Left lung (tissue), 10 donors: Measurements from ENCODE around the gene ELFN1. TPM values are rescaled to one million over a fixed set of nuclear protein-coding genes. Genes with fewer than 3 reads are reported as not detected.
A peak's percentile ranks its signal among the peaks of the same experiment; 100 is the strongest.

ENCODE experiments used
- ATAC-seq: fragments of 200-7000 bp; cut with Tn5 transposase; one replicate; pipeline ENCODE4 v1.9.1; 2020; ENCODE audit warnings: moderate library complexity
- DNase-seq, 4 donors: peaks; one replicate each; pipeline ENCODE4 v3.0.0-alpha.2; 2013 to 2020
- H3K27ac ChIP-seq, 2 donors: fragments of 200-600 bp; sonication (generic) in 1 of 2; one replicate each; pipeline versions ENCODE4 v1.5.0 to v1.8.0; 2020 to 2021
- H3K27me3 ChIP-seq, 2 donors: fragments of 200-600 bp; sonication (generic) in 1 of 2; one replicate each; pipeline versions ENCODE4 v1.5.0 to v1.8.0; 2020 to 2021
- H3K36me3 ChIP-seq, 2 donors: fragments of 200-600 bp; sonication (generic) in 1 of 2; one replicate each; pipeline versions ENCODE4 v1.5.0 to v1.8.0; 2020 to 2021
- H3K4me1 ChIP-seq, 2 donors: fragments of 200-600 bp; one replicate each; pipeline ENCODE4 v1.8.0; 2021
- H3K4me3 ChIP-seq, 2 donors: fragments of 200-600 bp; sonication (generic) in 1 of 2; one replicate each; pipeline versions ENCODE4 v1.5.0 to v1.8.0; 2020 to 2021; ENCODE audit warnings: mild to moderate bottlenecking in 1 of 2
- H3K9me3 ChIP-seq, 2 donors: fragments of 200-600 bp; sonication (generic) in 1 of 2; one replicate each; pipeline versions ENCODE4 v1.5.0 to v1.8.0; 2020 to 2021
- CTCF ChIP-seq, 2 donors: fragments of 200-600 bp; sonication (generic) in 1 of 2; IDR thresholded peaks; one replicate each; pipeline versions ENCODE4 v1.5.0 to v1.8.0; 2021; ENCODE audit warnings: antibody characterized with exemption in 2 of 2
- intact Hi-C, 2 donors: fragments of 100-400 bp; cut with DNase I; formaldehyde crosslinking; loops; one replicate each; pipeline versions ENCODE4 v1.11.2 to v1.14.2; 2022
- polyA plus RNA-seq, 6 donors: library from polyadenylated mRNA; unstranded; fragments of 120-200 nt; gene quantifications; one replicate each; pipeline ENCODE4 v1.2.1, GENCODE V29; 2013; ENCODE audit not compliant: insufficient read length in 6 of 6
- total RNA-seq, 2 donors: library from RNA; stranded (reverse); fragmentation: NEBNext Ultra II Directional; extraction: Animal tissue kit (Norgen Biotek cat#: 25700); gene quantifications; one replicate each; pipeline ENCODE4 v1.2.1, GENCODE V29; 2021
- donor health status: DM: no; HTN: yes; CAD: no.
- donor health status: DM: no; HTN: no; CAD: no.

ELFN1 gene
- total and polyA plus RNA-seq, 8 donors = 1.5 to 4.0 (median 2.7) TPM

DNA sequence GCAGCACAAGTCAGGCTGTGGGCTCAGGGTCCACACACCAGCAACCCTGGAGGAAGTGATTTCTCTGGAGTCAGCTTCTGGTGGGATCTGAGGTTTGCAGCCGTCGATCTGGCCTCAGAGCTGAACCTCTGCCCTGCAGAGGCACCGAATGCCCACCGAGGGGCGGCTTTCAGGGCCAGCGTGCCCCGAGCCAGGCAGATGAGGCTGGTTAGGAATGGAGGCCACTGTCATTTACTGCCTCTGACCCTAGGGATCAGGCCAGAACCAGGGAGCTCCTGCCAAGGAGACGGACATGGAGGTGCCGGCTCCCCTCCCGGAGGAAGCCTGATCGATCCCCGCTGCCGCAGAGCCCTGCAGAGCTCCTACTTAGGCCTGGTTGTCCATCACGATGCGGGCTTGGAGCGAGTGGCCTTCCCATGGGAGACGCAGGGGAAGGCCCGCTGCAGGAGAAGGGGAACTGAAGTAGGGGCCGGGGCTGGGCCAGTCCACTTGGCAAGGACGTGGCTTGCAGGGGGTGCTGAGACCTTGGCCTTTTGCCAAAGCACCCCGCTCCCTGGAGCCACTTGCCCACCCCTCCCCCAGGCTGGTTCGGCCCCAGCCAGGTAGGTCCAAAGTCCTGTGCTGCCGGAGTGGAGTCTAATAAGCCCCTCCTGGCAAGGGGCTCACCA lies 19.6 kb upstream of the ELFN1 start:
- TF ChIP-seq CTCF (IDR thresholded peaks at IDR 0.05) = no peak
- Histone ChIP-seq H3K4me3 (no peak overlapping the region), H3K27me3 (peaks cover 5 to 79% of the 10 kb centered on the region in 2 donors), H3K27ac (no peak overlapping the region), H3K4me1 (no peaks in the 10 kb centered on the region), H3K9me3 (no peaks in the 10 kb centered on the region), H3K36me3 (no peaks in the 10 kb centered on the region)
- ATAC-seq (no peak), DNase-seq (no peak)
- intact Hi-C loops = no loop called here

GRCh38 chr7:1651031-1651446 lies 19.0 kb upstream of the ELFN1 start:
- intact Hi-C loops = no loop called here
- ATAC-seq (no peak), DNase-seq (no peak)
- Histone ChIP-seq H3K9me3 (no peaks in the 10 kb centered on the region), H3K27ac (no peak overlapping the region), H3K4me3 (no peak overlapping the region), H3K4me1 (no peaks in the 10 kb centered on the region), H3K27me3 (peaks cover 5 to 79% of the 10 kb centered on the region in 2 donors), H3K36me3 (no peaks in the 10 kb centered on the region)
- TF ChIP-seq CTCF (IDR thresholded peaks at IDR 0.05) = no peak

DNA sequence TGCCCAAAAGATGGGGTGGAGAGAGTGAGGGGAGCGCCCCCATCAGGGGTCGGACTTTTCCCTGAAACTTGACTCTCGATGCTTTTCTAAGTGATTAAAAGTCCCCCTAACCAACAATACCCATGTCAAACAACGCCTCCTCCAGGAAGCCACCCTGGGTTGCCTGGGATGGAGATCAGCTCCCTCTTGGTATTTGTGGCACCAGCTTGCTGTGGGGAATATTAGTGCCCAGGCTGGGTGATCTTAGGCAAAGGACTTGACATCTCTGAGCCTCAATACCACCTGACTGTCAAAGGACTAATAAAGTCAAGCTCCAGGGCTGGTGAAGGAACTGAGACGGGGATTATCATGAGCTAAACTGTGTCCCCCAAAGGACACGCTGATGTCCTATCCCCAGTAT lies 18.2 kb upstream of the ELFN1 start:
- DNase-seq (no peak), ATAC-seq (no peak)
- H3K27ac ChIP-seq = no peak overlapping the region
- no peak overlapping the region for H3K4me3 ChIP-seq
- H3K4me1 ChIP-seq = no peaks in the 10 kb centered on the region
- no peak for TF ChIP-seq CTCF (IDR thresholded peaks at IDR 0.05)
- H3K27me3 ChIP-seq = peaks cover 5 to 79% of the 10 kb centered on the region in 2 donors
- no peaks in the 10 kb centered on the region for H3K36me3 ChIP-seq
- H3K9me3 ChIP-seq = no peaks in the 10 kb centered on the region
- intact Hi-C loops = no loop called here

DNA sequence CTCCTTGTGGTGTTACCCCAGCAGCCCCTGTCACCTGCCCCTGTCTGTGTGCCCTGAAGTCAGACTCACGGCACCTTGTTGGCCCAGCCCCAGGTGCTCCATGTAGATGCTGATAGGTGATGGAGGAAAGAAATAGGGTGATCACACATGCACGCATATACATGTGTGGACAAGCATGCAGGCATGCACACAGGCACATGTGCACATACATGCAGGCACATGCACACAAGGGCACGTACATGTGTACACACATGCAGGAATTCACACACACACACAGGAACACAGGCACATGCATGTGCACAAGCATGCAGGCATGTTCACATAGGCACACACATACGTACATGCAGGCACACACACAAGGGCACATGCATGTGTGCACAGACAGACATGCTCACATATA lies 16.6 kb upstream of the ELFN1 start:
- H3K9me3 ChIP-seq = no peaks in the 10 kb centered on the region
- ATAC-seq (no peak), DNase-seq (peak in 1 of 4 donors; percentile 35)
- intact Hi-C loops = no loop called here
- no peaks in the 10 kb centered on the region for H3K4me1 ChIP-seq
- no peak for TF ChIP-seq CTCF (IDR thresholded peaks at IDR 0.05)
- peaks cover 0 to 79% of the 10 kb centered on the region in 2 donors for H3K27me3 ChIP-seq
- no peaks in the 10 kb centered on the region for H3K36me3 ChIP-seq
- H3K27ac ChIP-seq = no peak overlapping the region
- no peak overlapping the region for H3K4me3 ChIP-seq

DNA sequence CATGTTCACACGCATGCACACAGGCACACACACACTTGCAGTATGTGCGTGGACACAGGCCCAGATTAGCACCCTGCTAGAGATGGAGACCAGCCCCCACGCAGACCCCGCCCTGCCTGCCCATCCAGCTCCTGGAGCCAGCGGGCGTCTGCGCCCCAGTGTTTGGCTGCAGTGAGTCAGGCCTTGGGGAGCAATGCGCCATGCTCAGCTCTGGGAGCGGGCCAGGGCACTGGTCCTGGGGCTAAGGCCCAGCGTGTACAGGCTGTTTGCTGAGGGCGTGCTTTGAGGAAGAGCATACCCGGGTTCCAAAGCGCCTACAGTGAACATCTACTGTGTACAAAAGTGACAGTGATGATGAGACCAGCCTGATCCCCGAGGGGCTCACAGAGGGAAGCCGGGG lies 16.0 kb upstream of the ELFN1 start:
- Histone ChIP-seq H3K36me3 (no peaks in the 10 kb centered on the region), H3K27me3 (peaks cover 0 to 77% of the 10 kb centered on the region in 2 donors), H3K4me1 (no peaks in the 10 kb centered on the region), H3K27ac (no peak overlapping the region), H3K9me3 (no peaks in the 10 kb centered on the region), H3K4me3 (no peak overlapping the region)
- DNase-seq (peak in 1 of 4 donors; percentile 66), ATAC-seq (no peak)
- intact Hi-C loops = no loop called here
- TF ChIP-seq CTCF (IDR thresholded peaks at IDR 0.05) = no peak
